Fibroblast of pulmonary artery (primary cell): ENCODE data around the gene MYO5B.

Source experiments
- DNase-seq: peaks from one replicate; pipeline ENCODE4 v3.0.0-alpha.2; 2010; ENCODE audit warnings: low read depth
- H3K4me3 ChIP-seq: replicated peaks from 2 replicates; pipeline ENCODE4 v1.5.1; 2011; ENCODE audit warnings: low read depth, mild to moderate bottlenecking, control low read depth, low read length, moderate library complexity
- CTCF ChIP-seq: IDR thresholded peaks from 2 replicates; pipeline ENCODE4 v1.5.1; 2011; ENCODE audit warnings: mild to moderate bottlenecking, control low read depth, low read length, inconsistent platforms; ENCODE audit errors: missing control alignments

Gene MYO5B

GRCh38 chr18:49856496-49856895, 338.5 kb downstream of the MYO5B start:
- no peak for TF ChIP-seq CTCF
- DNase-seq, result no peak

GRCh38 chr18:49855711-49856415, 339.1 kb downstream of the MYO5B start:
- no peak overlapping the region for H3K4me3 ChIP-seq
- DNase-seq, result no peak
- TF ChIP-seq CTCF, result no peak

More at GRCh38 chr18:49856496-49856895, 338.5 kb downstream of the MYO5B start:
- no peak overlapping the region for H3K4me3 ChIP-seq

- no peak for DNase-seq
- no peak for TF ChIP-seq CTCF
- no peak overlapping the region for H3K4me3 ChIP-seq
Observed at GRCh38 chr18:49854681-49855080, 340.3 kb downstream of the MYO5B start.

GRCh38 chr18:49853436-49853835, 341.5 kb downstream of the MYO5B start:
- no peak overlapping the region for H3K4me3 ChIP-seq
- DNase-seq, result no peak
- no peak for TF ChIP-seq CTCF

- DNase-seq, result no peak
Observed at GRCh38 chr18:49853011-49853410, 341.9 kb downstream of the MYO5B start.

GRCh38 chr18:49851624-49852023, 343.3 kb downstream of the MYO5B start:
- no peak overlapping the region for H3K4me3 ChIP-seq
- TF ChIP-seq CTCF, result no peak
- DNase-seq, result no peak

More at GRCh38 chr18:49853011-49853410, 341.9 kb downstream of the MYO5B start:
- H3K4me3 ChIP-seq, result no peak overlapping the region
- no peak for TF ChIP-seq CTCF

- TF ChIP-seq CTCF, result no peak
- no peak overlapping the region for H3K4me3 ChIP-seq
- no peak for DNase-seq
Observed at GRCh38 chr18:49850636-49851035, 344.3 kb downstream of the MYO5B start.
